HEK293T (cell line): ENCODE results near the gene ESRRG.

Source experiments
- BHLHE40 ChIP-seq: fragments of 450-650 bp; IDR thresholded peaks from 2 replicates; pipeline ENCODE4 v1.6.1; 2016; ENCODE audit warnings: mild to moderate bottlenecking, moderate library complexity, borderline replicate concordance
- ELF4 ChIP-seq: fragments of 450-650 bp; IDR thresholded peaks from 2 replicates; pipeline ENCODE4 v1.6.1; 2017; ENCODE audit warnings: antibody characterized with exemption
- FOXK2 ChIP-seq: fragments of 450-650 bp; IDR thresholded peaks from 2 replicates; pipeline ENCODE4 v1.6.1; 2016; ENCODE audit warnings: mild to moderate bottlenecking
- FOXM1 ChIP-seq: fragments of 450-650 bp; IDR thresholded peaks from 2 replicates; pipeline ENCODE4 v1.6.1; 2017; ENCODE audit warnings: mild to moderate bottlenecking, borderline replicate concordance
- SP1 ChIP-seq: fragments of 450-650 bp; IDR thresholded peaks from 2 replicates; pipeline ENCODE4 v1.6.1; 2017
- SUZ12 ChIP-seq: fragments of 450-650 bp; IDR thresholded peaks from 2 replicates; pipeline ENCODE4 v1.6.1; 2016; ENCODE audit warnings: mild to moderate bottlenecking
- TARDBP ChIP-seq: fragments of 450-650 bp; IDR thresholded peaks from 2 replicates; pipeline ENCODE4 v1.6.1; 2016
- ZNF384 ChIP-seq: fragments of 450-650 bp; IDR thresholded peaks from 2 replicates; pipeline ENCODE4 v1.6.1; 2016

- TF ChIP-seq SP1 (no peak), FOXK2 (no peak), ELF4 (no peak), TARDBP (no peak), ZNF384 (no peak), BHLHE40 (no peak), SUZ12 (no peak), FOXM1 (no peak)
Measured at GRCh38 chr1:216453777-216454176, 269.5 kb downstream of the ESRRG start.
